PC-3 (cell line): ENCODE results near the gene PAFAH2.

Source experiments
- CTCF ChIP-seq: fragments of 300-600 bp; sonication (generic); conservative IDR thresholded peaks from 2 replicates; pipeline ENCODE4 v1.5.1; 2017; ENCODE audit warnings: antibody characterized with exemption, low read depth, mild to moderate bottlenecking, low read length
- EZH2 ChIP-seq: fragments of 300-600 bp; sonication (generic); IDR thresholded peaks from one replicate; pipeline ENCODE4 v1.6.1; 2017; ENCODE audit warnings: antibody characterized with exemption, mild to moderate bottlenecking, low read length; ENCODE audit not compliant: unreplicated experiment

GRCh38 chr1:26047278-26047874 is 49.5 kb upstream of the PAFAH2 start:
- no peak for TF ChIP-seq CTCF
- no peak for TF ChIP-seq EZH2
